HEK293 (cell line): ENCODE data around the gene GORAB.

Source experiments
- CTCF ChIA-PET: fragments of 350-600 bp; formaldehyde crosslinking; extraction: SDS; loops from one replicate; lab custom pipeline; 2021; ENCODE audit warnings: antibody characterized with exemption; lab: Yijun Ruan, JAX
- POLR2A ChIA-PET: fragments of 300-600 bp; formaldehyde crosslinking; extraction: SDS; loops from one replicate; lab custom pipeline; 2020; ENCODE audit warnings: antibody characterized with exemption, inconsistent platforms; lab: Yijun Ruan, JAX
- H3K27ac ChIP-seq: fragments of 200-500 bp; sonication (Bioruptor generic); 2 replicates; pipeline ENCODE4 v1.5.1; 2014; ENCODE audit warnings: low read depth, low read length, control low read depth, inconsistent platforms; ENCODE audit errors: extremely low read depth
- H3K36me3 ChIP-seq, 2 experiments: fragments of 200-500 bp in 1 of 2; sonication (Bioruptor generic) in 1 of 2; 1 replicate in 1 of 2; 2 replicates in 1 of 2; pipeline ENCODE4 v1.5.1; 2014 to 2017; ENCODE audit warnings: inconsistent platforms in 2 of 2, low read length in 2 of 2; ENCODE audit not compliant: control insufficient read depth in 2 of 2, insufficient read depth in 1 of 2
- H3K4me1 ChIP-seq: fragments of 200-500 bp; sonication (Bioruptor generic); 2 replicates; pipeline ENCODE4 v1.5.1; 2014; ENCODE audit warnings: mild to moderate bottlenecking, low read length, inconsistent platforms; ENCODE audit not compliant: control insufficient read depth, insufficient read depth
- H3K4me3 ChIP-seq: 2 replicates; pipeline ENCODE4 v1.5.1; 2011; ENCODE audit warnings: low read depth, mild to moderate bottlenecking, control low read depth, low read length, moderate library complexity
- H3K9me3 ChIP-seq: fragments of 200-500 bp; sonication (Bioruptor generic); 2 replicates; pipeline ENCODE4 v1.5.1; 2014; ENCODE audit warnings: low read depth, low read length, inconsistent platforms; ENCODE audit not compliant: control insufficient read depth, insufficient read depth
- HOXA7 ChIP-seq: sonication (generic); formaldehyde crosslinking; IDR thresholded peaks from 2 replicates; pipeline ENCODE4 v1.8.1; 2022; ENCODE audit warnings: missing genetic modification reagents, borderline replicate concordance
- PRDM1 ChIP-seq: fragments of 450-650 bp; formaldehyde crosslinking; IDR thresholded peaks from 2 replicates; pipeline ENCODE4; 2016; ENCODE audit warnings: missing biosample characterization, missing genetic modification characterization
- SALL2 ChIP-seq: fragments of 450-650 bp; formaldehyde crosslinking; IDR thresholded peaks from 2 replicates; pipeline ENCODE4 v1.5.0; 2017; ENCODE audit warnings: missing biosample characterization, mild to moderate bottlenecking, missing genetic modification characterization, borderline replicate concordance
- SETDB1 ChIP-seq: IDR thresholded peaks from one replicate; pipeline ENCODE4 v1.6.1; 2017; ENCODE audit warnings: mild to moderate bottlenecking, low read length, moderate library complexity, mixed read lengths; ENCODE audit not compliant: insufficient read length
- TCF7L2 ChIP-seq: IDR thresholded peaks from 2 replicates; pipeline ENCODE4 v1.6.1; 2011; ENCODE audit warnings: low read depth, mild to moderate bottlenecking, inconsistent platforms, low read length, moderate library complexity, borderline replicate concordance
- WT1 ChIP-seq: fragments of 450-650 bp; formaldehyde crosslinking; IDR thresholded peaks from 2 replicates; pipeline ENCODE4 v1.5.1; 2016; ENCODE audit warnings: missing biosample characterization, missing genetic modification characterization
- YY1 ChIP-seq: fragments of 450-650 bp; formaldehyde crosslinking; IDR thresholded peaks from 2 replicates; pipeline ENCODE4 v1.5.1; 2018; ENCODE audit warnings: missing biosample characterization, missing genetic modification characterization
- YY2 ChIP-seq: fragments of 450-650 bp; formaldehyde crosslinking; IDR thresholded peaks from 2 replicates; pipeline ENCODE4 v1.5.1; 2016; ENCODE audit warnings: missing biosample characterization, missing genetic modification characterization
- ZBTB20 ChIP-seq: fragments of 450-650 bp; formaldehyde crosslinking; IDR thresholded peaks from 2 replicates; pipeline ENCODE4 v1.5.1; 2016; ENCODE audit warnings: missing biosample characterization, missing genetic modification characterization
- ZBTB49 ChIP-seq: fragments of 450-650 bp; formaldehyde crosslinking; IDR thresholded peaks from 2 replicates; pipeline ENCODE4 v1.5.1; 2016; ENCODE audit warnings: missing biosample characterization, missing genetic modification characterization, low read depth
- ZBTB8A ChIP-seq: fragments of 450-650 bp; formaldehyde crosslinking; IDR thresholded peaks from 2 replicates; pipeline ENCODE4 v1.5.1; 2016; ENCODE audit warnings: missing biosample characterization, missing genetic modification characterization
- ZEB2 ChIP-seq: fragments of 450-650 bp; formaldehyde crosslinking; IDR thresholded peaks from 2 replicates; pipeline ENCODE4 v1.5.1; 2016; ENCODE audit warnings: missing biosample characterization, missing genetic modification characterization
- ZNF112 ChIP-seq: fragments of 450-650 bp; formaldehyde crosslinking; IDR thresholded peaks from 2 replicates; pipeline ENCODE4 v1.5.0; 2017; ENCODE audit warnings: missing biosample characterization, missing genetic modification characterization
- ZNF132 ChIP-seq: fragments of 450-650 bp; formaldehyde crosslinking; IDR thresholded peaks from 2 replicates; pipeline ENCODE4 v1.5.1; 2017; ENCODE audit warnings: missing biosample characterization, missing genetic modification characterization, borderline replicate concordance
- ZNF133 ChIP-seq: fragments of 450-650 bp; formaldehyde crosslinking; IDR thresholded peaks from 2 replicates; pipeline ENCODE4 v1.5.1; 2016; ENCODE audit warnings: missing biosample characterization, missing genetic modification characterization
- ZNF211 ChIP-seq: fragments of 450-650 bp; formaldehyde crosslinking; IDR thresholded peaks from 2 replicates; pipeline ENCODE4 v1.5.1; 2016; ENCODE audit warnings: low read depth, missing biosample characterization, missing genetic modification characterization
- ZNF394 ChIP-seq: fragments of 450-650 bp; formaldehyde crosslinking; IDR thresholded peaks from 2 replicates; pipeline ENCODE4 v1.5.1; 2016; ENCODE audit warnings: missing biosample characterization, missing genetic modification characterization, mild to moderate bottlenecking, moderate library complexity, borderline replicate concordance
- ZNF514 ChIP-seq: fragments of 450-650 bp; formaldehyde crosslinking; IDR thresholded peaks from 2 replicates; pipeline ENCODE4 v1.5.1; 2016; ENCODE audit warnings: missing biosample characterization, missing genetic modification characterization
- ZNF580 ChIP-seq: fragments of 450-650 bp; formaldehyde crosslinking; IDR thresholded peaks from 2 replicates; pipeline ENCODE4 v1.5.1; 2016; ENCODE audit warnings: missing biosample characterization, missing genetic modification characterization
- ZNF600 ChIP-seq: fragments of 450-650 bp; formaldehyde crosslinking; IDR thresholded peaks from 2 replicates; pipeline ENCODE4 v1.5.1; 2016; ENCODE audit warnings: missing biosample characterization, missing genetic modification characterization
- ZNF624 ChIP-seq: fragments of 450-650 bp; formaldehyde crosslinking; IDR thresholded peaks from 2 replicates; pipeline ENCODE4 v1.5.1; 2017; ENCODE audit warnings: missing biosample characterization, missing genetic modification characterization
- TF ChIP-seq, protein P1 (sequence below): fragments of 450-650 bp; formaldehyde crosslinking; IDR thresholded peaks from 2 replicates; pipeline ENCODE4 v1.5.1; 2016; ENCODE audit warnings: missing biosample characterization, missing genetic modification characterization
- TF ChIP-seq, protein P2 (sequence below): fragments of 450-650 bp; formaldehyde crosslinking; IDR thresholded peaks from 2 replicates; pipeline ENCODE4 v1.5.1; 2017; ENCODE audit warnings: missing biosample characterization, missing genetic modification characterization
- TF ChIP-seq, protein P3 (sequence below): fragments of 450-650 bp; formaldehyde crosslinking; conservative IDR thresholded peaks from 2 replicates; pipeline ENCODE4 v1.5.1; 2016; ENCODE audit warnings: low read depth, missing biosample characterization, missing genetic modification characterization

GORAB gene

GRCh38 chr1:170556917-170557316 is 25.0 kb downstream of the GORAB start (continued):
- TF ChIP-seq WT1 (tag by site-specific recombination) (no peak), ZNF580 (tag by site-specific recombination) (no peak), PRDM1 (tag by site-specific recombination) (no peak), ZNF132 (tag by site-specific recombination) (no peak), ZNF133 (tag by site-specific recombination) (no peak), SETDB1 (no peak), ZBTB8A (tag by site-specific recombination) (no peak), ZEB2 (tag by site-specific recombination) (no peak), ZNF600 (no peak), YY1 (tag by site-specific recombination) (no peak)
- TF ChIP-seq, protein P1, sequence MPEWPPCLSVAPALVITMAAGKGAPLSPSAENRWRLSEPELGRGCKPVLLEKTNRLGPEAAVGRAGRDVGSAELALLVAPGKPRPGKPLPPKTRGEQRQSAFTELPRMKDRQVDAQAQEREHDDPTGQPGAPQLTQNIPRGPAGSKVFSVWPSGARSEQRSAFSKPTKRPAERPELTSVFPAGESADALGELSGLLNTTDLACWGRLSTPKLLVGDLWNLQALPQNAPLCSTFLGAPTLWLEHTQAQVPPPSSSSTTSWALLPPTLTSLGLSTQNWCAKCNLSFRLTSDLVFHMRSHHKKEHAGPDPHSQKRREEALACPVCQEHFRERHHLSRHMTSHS (tag by site-specific recombination) = no peak

DNA sequence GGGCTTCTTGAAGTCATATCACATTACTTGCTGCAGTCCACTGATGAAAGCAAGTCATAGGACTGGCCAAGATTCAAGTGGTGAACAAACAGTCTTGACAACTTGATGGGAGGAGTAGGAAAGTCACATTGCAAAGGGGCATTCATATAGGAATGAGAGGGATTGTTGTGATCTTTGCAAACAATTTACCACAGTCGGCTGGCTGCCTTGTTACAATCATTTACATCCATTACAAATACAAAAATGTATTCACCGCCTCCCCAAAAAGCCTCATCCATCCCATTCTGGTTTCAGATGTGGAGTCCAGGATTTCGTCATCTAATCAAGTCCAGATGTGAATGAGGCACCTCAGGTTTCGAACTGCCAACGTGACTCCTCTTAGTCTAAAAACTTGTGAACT is 26.8 kb downstream of the GORAB start:
- Histone ChIP-seq H3K9me3 (no peaks in the 10 kb centered on the region), H3K4me3 (no peak overlapping the region), H3K27ac (no peak overlapping the region), H3K4me1 (no peaks in the 10 kb centered on the region), H3K36me3 (no peaks in the 10 kb centered on the region; a peak in 1 of 3 replicates)
- ChIA-PET POLR2A (no interaction called here), CTCF (no interaction called here)
- TF ChIP-seq ZNF394 (tag by site-specific recombination) = no peak
- TF ChIP-seq ZNF211 (tag by site-specific recombination) = no peak
- TF ChIP-seq, protein P2, sequence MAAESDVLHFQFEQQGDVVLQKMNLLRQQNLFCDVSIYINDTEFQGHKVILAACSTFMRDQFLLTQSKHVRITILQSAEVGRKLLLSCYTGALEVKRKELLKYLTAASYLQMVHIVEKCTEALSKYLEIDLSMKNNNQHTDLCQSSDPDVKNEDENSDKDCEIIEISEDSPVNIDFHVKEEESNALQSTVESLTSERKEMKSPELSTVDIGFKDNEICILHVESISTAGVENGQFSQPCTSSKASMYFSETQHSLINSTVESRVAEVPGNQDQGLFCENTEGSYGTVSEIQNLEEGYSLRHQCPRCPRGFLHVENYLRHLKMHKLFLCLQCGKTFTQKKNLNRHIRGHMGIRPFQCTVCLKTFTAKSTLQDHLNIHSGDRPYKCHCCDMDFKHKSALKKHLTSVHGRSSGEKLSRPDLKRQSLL (tag by site-specific recombination) = no peak
- no peak for TF ChIP-seq TCF7L2
- no peak for TF ChIP-seq HOXA7 (CRISPR knock-in tag)
- no peak for TF ChIP-seq ZBTB20 (tag by site-specific recombination)
- no peak for TF ChIP-seq ZBTB8A (tag by site-specific recombination)
- TF ChIP-seq YY2 (tag by site-specific recombination) = no peak
- no peak for TF ChIP-seq ZNF133 (tag by site-specific recombination)
- TF ChIP-seq SALL2 (tag by site-specific recombination) = no peak

- POLR2A ChIA-PET = no interaction called here
- H3K9me3 ChIP-seq = no peaks in the 10 kb centered on the region
- no peak overlapping the region for H3K27ac ChIP-seq
- H3K4me1 ChIP-seq = no peaks in the 10 kb centered on the region
- no peaks in the 10 kb centered on the region for H3K36me3 ChIP-seq
- TF ChIP-seq SETDB1 (peak; percentile 27), ZNF514 (no peak), ZNF112 (tag by site-specific recombination) (no peak), ZNF624 (no peak), ZBTB49 (tag by site-specific recombination) (no peak)
- TF ChIP-seq, protein P3, sequence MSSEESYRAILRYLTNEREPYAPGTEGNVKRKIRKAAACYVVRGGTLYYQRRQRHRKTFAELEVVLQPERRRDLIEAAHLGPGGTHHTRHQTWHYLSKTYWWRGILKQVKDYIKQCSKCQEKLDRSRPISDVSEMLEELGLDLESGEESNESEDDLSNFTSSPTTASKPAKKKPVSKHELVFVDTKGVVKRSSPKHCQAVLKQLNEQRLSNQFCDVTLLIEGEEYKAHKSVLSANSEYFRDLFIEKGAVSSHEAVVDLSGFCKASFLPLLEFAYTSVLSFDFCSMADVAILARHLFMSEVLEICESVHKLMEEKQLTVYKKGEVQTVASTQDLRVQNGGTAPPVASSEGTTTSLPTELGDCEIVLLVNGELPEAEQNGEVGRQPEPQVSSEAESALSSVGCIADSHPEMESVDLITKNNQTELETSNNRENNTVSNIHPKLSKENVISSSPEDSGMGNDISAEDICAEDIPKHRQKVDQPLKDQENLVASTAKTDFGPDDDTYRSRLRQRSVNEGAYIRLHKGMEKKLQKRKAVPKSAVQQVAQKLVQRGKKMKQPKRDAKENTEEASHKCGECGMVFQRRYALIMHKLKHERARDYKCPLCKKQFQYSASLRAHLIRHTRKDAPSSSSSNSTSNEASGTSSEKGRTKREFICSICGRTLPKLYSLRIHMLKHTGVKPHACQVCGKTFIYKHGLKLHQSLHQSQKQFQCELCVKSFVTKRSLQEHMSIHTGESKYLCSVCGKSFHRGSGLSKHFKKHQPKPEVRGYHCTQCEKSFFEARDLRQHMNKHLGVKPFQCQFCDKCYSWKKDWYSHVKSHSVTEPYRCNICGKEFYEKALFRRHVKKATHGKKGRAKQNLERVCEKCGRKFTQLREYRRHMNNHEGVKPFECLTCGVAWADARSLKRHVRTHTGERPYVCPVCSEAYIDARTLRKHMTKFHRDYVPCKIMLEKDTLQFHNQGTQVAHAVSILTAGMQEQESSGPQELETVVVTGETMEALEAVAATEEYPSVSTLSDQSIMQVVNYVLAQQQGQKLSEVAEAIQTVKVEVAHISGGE (tag by site-specific recombination) = no peak
- CTCF ChIA-PET = no interaction called here
- no peak overlapping the region for H3K4me3 ChIP-seq
Measured at GRCh38 chr1:170559166-170559565, 27.2 kb downstream of the GORAB start.
